IMR-90 (cell line): ENCODE measurements around the gene DPYD. TPM values are rescaled to one million over a fixed set of nuclear protein-coding genes. Genes with fewer than 3 reads are reported as not detected.

Source experiments
- ATAC-seq: fragments of 200-7000 bp; cut with Tn5 transposase; 2 replicates; pipeline ENCODE4 v1.9.1; 2020; ENCODE audit warnings: low read depth, mild to moderate bottlenecking, moderate library complexity
- BruUV-seq: library from RNA; stranded (reverse); fragments of 400-500 nt; replicated peaks from 2 replicates; lab custom pipeline; 2021; lab: Mats Ljungman, UMichigan
- CTCF ChIA-PET: fragments of 300-600 bp; formaldehyde crosslinking; extraction: SDS; loops from one replicate; lab custom pipeline; 2021; ENCODE audit warnings: antibody characterized with exemption; lab: Yijun Ruan, JAX
- POLR2A ChIA-PET: fragments of 300-600 bp; sonication (Branson Sonifier 250); formaldehyde crosslinking; loops from one replicate; lab custom pipeline; 2022; ENCODE audit warnings: antibody characterized with exemption; ENCODE audit not compliant: unreplicated experiment; lab: Charles Lee
- DNase-seq: peaks from one replicate; pipeline ENCODE4 v3.0.0; 2013
- H2AFZ ChIP-seq: replicated peaks from 2 replicates; pipeline ENCODE3; 2013; ENCODE audit warnings: low read length, mild to moderate bottlenecking; ENCODE audit not compliant: poor library complexity
- H2AK5ac ChIP-seq: 2 replicates; pipeline ENCODE4 v1.6.1; 2013; ENCODE audit warnings: low read depth, low read length, inconsistent platforms
- H2AK9ac ChIP-seq: replicated peaks from 2 replicates; pipeline ENCODE3; 2013; ENCODE audit warnings: mild to moderate bottlenecking, low read depth, low read length, moderate library complexity; ENCODE audit not compliant: poor library complexity
- H2BK120ac ChIP-seq: 2 replicates; pipeline ENCODE4 v1.6.1; 2013; ENCODE audit warnings: low read depth, low read length, inconsistent platforms
- H2BK15ac ChIP-seq: 3 replicates; pipeline ENCODE4 v1.6.1; 2013; ENCODE audit warnings: low read depth, low read length, inconsistent platforms
- H2BK20ac ChIP-seq: 2 replicates; pipeline ENCODE4 v1.6.1; 2013; ENCODE audit warnings: low read depth, mild to moderate bottlenecking, inconsistent platforms, low read length, moderate library complexity
- H2BK5ac ChIP-seq: 2 replicates; pipeline ENCODE4 v1.6.1; 2013; ENCODE audit warnings: mild to moderate bottlenecking, low read depth, low read length, inconsistent platforms; ENCODE audit not compliant: poor library complexity, severe bottlenecking
- H3K14ac ChIP-seq: replicated peaks from 2 replicates; pipeline ENCODE4 v1.6.1; 2013; ENCODE audit warnings: low read depth, low read length, inconsistent platforms
- H3K18ac ChIP-seq: 2 replicates; pipeline ENCODE4 v1.6.1; 2013; ENCODE audit warnings: low read depth, low read length, control low read depth
- H3K23ac ChIP-seq: 2 replicates; pipeline ENCODE4 v1.6.1; 2013; ENCODE audit warnings: low read depth, low read length, inconsistent platforms
- H3K27ac ChIP-seq: 2 replicates; pipeline ENCODE4 v1.5.1; 2013; ENCODE audit warnings: mild to moderate bottlenecking, control low read depth, low read length; ENCODE audit not compliant: insufficient read depth
- H3K27me3 ChIP-seq: 2 replicates; pipeline ENCODE4 v1.6.1; 2013; ENCODE audit warnings: low read length; ENCODE audit not compliant: control insufficient read depth, insufficient read depth
- H3K36me3 ChIP-seq: 2 replicates; pipeline ENCODE4 v1.6.1; 2013; ENCODE audit warnings: low read length, mixed read lengths; ENCODE audit not compliant: control insufficient read depth, insufficient read depth
- H3K4ac ChIP-seq: 2 replicates; pipeline ENCODE4 v1.6.1; 2013; ENCODE audit warnings: low read depth, low read length, inconsistent platforms
- H3K4me1 ChIP-seq: 2 replicates; pipeline ENCODE4 v1.6.1; 2013; ENCODE audit warnings: low read length, mixed read lengths; ENCODE audit not compliant: control insufficient read depth, insufficient read depth
- H3K4me2 ChIP-seq: 2 replicates; pipeline ENCODE4 v1.6.1; 2013; ENCODE audit warnings: low read depth, mild to moderate bottlenecking, control low read depth, low read length, moderate library complexity
- H3K4me3 ChIP-seq: 2 replicates; pipeline ENCODE4 v1.5.1; 2013; ENCODE audit warnings: low read depth, mild to moderate bottlenecking, control low read depth, low read length, moderate library complexity; ENCODE audit not compliant: insufficient read depth
- H3K56ac ChIP-seq: 2 replicates; pipeline ENCODE4 v1.6.1; 2013; ENCODE audit warnings: low read length, inconsistent platforms; ENCODE audit not compliant: insufficient read depth; ENCODE audit errors: extremely low read depth
- H3K79me1 ChIP-seq, 2 experiments: 2 replicates each; pipeline ENCODE4 v1.6.1; 2013; ENCODE audit warnings: low read length in 2 of 2, inconsistent platforms in 1 of 2, low read depth in 1 of 2
- H3K9ac ChIP-seq: 2 replicates; pipeline ENCODE4 v1.6.1; 2013; ENCODE audit warnings: low read depth, low read length, control low read depth
- H3K9me1 ChIP-seq: 2 replicates; pipeline ENCODE4 v1.6.1; 2013; ENCODE audit warnings: low read length, inconsistent platforms; ENCODE audit not compliant: insufficient read depth
- H3K9me3 ChIP-seq: 2 replicates; pipeline ENCODE4 v1.6.1; 2013; ENCODE audit warnings: low read length; ENCODE audit not compliant: control insufficient read depth, insufficient read depth
- H4K20me1 ChIP-seq: 2 replicates; pipeline ENCODE4 v1.6.1; 2013; ENCODE audit warnings: low read length, inconsistent platforms; ENCODE audit not compliant: insufficient read depth
- H4K5ac ChIP-seq: 2 replicates; pipeline ENCODE4 v1.6.1; 2013; ENCODE audit warnings: mild to moderate bottlenecking, low read depth, low read length, control low read depth
- H4K8ac ChIP-seq, 2 experiments: 2 replicates each; pipeline ENCODE4 v1.6.1; 2013; ENCODE audit warnings: low read depth in 2 of 2, low read length in 2 of 2, control low read depth in 1 of 2, inconsistent platforms in 1 of 2
- H4K91ac ChIP-seq: 2 replicates; pipeline ENCODE4 v1.6.1; 2013; ENCODE audit warnings: low read depth, low read length, inconsistent platforms; ENCODE audit not compliant: insufficient read depth
- CEBPB ChIP-seq: IDR thresholded peaks from 2 replicates; pipeline ENCODE4 v1.6.1; 2012; ENCODE audit warnings: low read depth, low read length, improper control_type of control experiment
- NFE2L2 ChIP-seq: fragments of 150-350 bp; IDR thresholded peaks from 2 replicates; pipeline ENCODE4 v1.6.1; 2016; ENCODE audit warnings: low read depth, mild to moderate bottlenecking, low read length
- RAD21 ChIP-seq: IDR thresholded peaks from 2 replicates; pipeline ENCODE4 v1.6.1; 2012; ENCODE audit warnings: low read length, improper control_type of control experiment
- WGBS, 2 experiments: methylation state at CpG; one replicate each; pipeline versions ENCODE4 v1.1.5 to v1.1.7; 2013; ENCODE audit warnings: missing lambda C conversion rate in 2 of 2; ENCODE audit not compliant: insufficient read length in 1 of 2; ENCODE audit errors: extremely low coverage in 2 of 2; 5-methylcytosine and 5-hydroxymethylcytosine counted together
- dilution Hi-C: fragments of 300-500 bp; cut with HindIII; formaldehyde crosslinking; loops from one replicate; pipeline ENCODE4 v1.14.3; 2018; ENCODE audit warnings: low sequenced_read_pairs; ENCODE audit not compliant: unreplicated experiment
- in situ Hi-C: fragments of 300-500 bp; cut with MboI; formaldehyde crosslinking; loops from 3 replicates; pipeline ENCODE4 v1.14.3; 2019; ENCODE audit warnings: low sequenced_read_pairs, inconsistent platforms, mixed read lengths
- intact Hi-C: fragments of 100-400 bp; cut with micrococcal nuclease; formaldehyde crosslinking; loops from 2 replicates; pipeline ENCODE4 v1.10.0; 2022
- polyA plus RNA-seq, 3 experiments: library from polyadenylated mRNA; depleted of rRNA; stranded (reverse); fragments of >200 nt; gene quantifications; 2 replicates each; pipeline ENCODE4 v1.2.3, GENCODE V29; 2012; ENCODE audit warnings: low replicate concordance in 1 of 3
- total RNA-seq: library from RNA; depleted of rRNA; stranded (reverse); fragments of >200 nt; gene quantifications from 2 replicates; pipeline ENCODE4 v1.2.3, GENCODE V29; 2012
- TF ChIP-seq, protein P1 (sequence below): conservative IDR thresholded peaks from 2 replicates; pipeline ENCODE4 v1.5.1; 2012; ENCODE audit warnings: mild to moderate bottlenecking, low read depth, low read length, improper control_type of control experiment

The DPYD gene
- total and polyA plus RNA-seq, 2 of the 4 experiments (the other 2 are of a cell fraction), result 9.3 to 47.3 TPM

DNA sequence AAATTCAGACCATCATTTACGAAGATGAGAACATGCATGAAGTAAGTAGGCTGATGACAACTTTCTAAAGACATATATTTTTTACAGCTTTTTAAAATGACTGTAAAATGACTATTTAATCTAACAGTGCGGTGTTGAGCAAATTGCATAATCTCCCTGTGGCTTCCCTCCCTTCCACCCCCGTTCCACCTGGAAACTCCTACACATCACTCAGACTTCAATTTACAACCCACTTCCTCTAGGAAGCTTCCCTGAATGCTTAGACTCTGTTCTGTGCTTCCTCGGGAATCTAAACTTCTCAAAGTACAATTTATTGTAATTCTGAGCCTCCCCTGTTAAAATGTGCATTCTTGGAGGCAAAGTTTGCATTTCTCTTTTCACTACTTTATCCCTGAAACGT is 354.9 kb downstream of the DPYD start:
- ChIA-PET CTCF (no interaction called here), POLR2A (no interaction called here)
- Histone ChIP-seq H3K9me3 (no peaks in the 10 kb centered on the region), H3K79me1 (no peaks in the 10 kb centered on the region), H2BK15ac (no peak overlapping the region), H4K20me1 (no peaks in the 10 kb centered on the region), H3K9me1 (no peaks in the 10 kb centered on the region), H2AK9ac (no peak overlapping the region), H3K4me2 (no peak overlapping the region), H4K8ac (no peak overlapping the region), H3K27me3 (no peaks in the 10 kb centered on the region), H3K4me1 (no peaks in the 10 kb centered on the region), H3K36me3 (no peaks in the 10 kb centered on the region), H3K23ac (no peak overlapping the region), H3K4ac (no peak overlapping the region), H3K18ac (no peak overlapping the region), H3K14ac (no peak overlapping the region), H2BK120ac (no peak overlapping the region), H4K91ac (no peak overlapping the region), H3K56ac (no peak overlapping the region), H3K27ac (no peak overlapping the region), H2BK20ac (no peak overlapping the region), H2AK5ac (no peak overlapping the region), H3K9ac (no peak overlapping the region), H4K5ac (no peak overlapping the region), H3K4me3 (no peak overlapping the region), H2AFZ (no peak overlapping the region), H2BK5ac (no peak overlapping the region)
- intact Hi-C loops, result no loop called here
- TF ChIP-seq CEBPB (no peak), NFE2L2 (no peak), RAD21 (no peak)
- TF ChIP-seq, protein P1, sequence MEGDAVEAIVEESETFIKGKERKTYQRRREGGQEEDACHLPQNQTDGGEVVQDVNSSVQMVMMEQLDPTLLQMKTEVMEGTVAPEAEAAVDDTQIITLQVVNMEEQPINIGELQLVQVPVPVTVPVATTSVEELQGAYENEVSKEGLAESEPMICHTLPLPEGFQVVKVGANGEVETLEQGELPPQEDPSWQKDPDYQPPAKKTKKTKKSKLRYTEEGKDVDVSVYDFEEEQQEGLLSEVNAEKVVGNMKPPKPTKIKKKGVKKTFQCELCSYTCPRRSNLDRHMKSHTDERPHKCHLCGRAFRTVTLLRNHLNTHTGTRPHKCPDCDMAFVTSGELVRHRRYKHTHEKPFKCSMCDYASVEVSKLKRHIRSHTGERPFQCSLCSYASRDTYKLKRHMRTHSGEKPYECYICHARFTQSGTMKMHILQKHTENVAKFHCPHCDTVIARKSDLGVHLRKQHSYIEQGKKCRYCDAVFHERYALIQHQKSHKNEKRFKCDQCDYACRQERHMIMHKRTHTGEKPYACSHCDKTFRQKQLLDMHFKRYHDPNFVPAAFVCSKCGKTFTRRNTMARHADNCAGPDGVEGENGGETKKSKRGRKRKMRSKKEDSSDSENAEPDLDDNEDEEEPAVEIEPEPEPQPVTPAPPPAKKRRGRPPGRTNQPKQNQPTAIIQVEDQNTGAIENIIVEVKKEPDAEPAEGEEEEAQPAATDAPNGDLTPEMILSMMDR, result no peak
- dilution Hi-C loops, result no loop called here
- no peak for DNase-seq
- no TSS peak for BruUV-seq
- in situ Hi-C loops, result no loop called here
- no CpG with 5 or more reads among the region's 5 CpGs for WGBS, 2 experiments
- no peak for ATAC-seq
